HepG2 (cell line): Measurements from ENCODE around the gene MTX1. TPM values are rescaled to one million over a fixed set of nuclear protein-coding genes. Genes with fewer than 3 reads are reported as not detected.
A peak's percentile ranks its signal among the peaks of the same experiment; 100 is the strongest.

Experiments used
- HNRNPL ChIP-seq: fragments of 200-400 bp; formaldehyde crosslinking; IDR thresholded peaks from 2 replicates; pipeline ENCODE4 v1.6.1; 2017; ENCODE audit warnings: mild to moderate bottlenecking, low read depth, low read length
- MTA1 ChIP-seq: sonication (generic); formaldehyde crosslinking; IDR thresholded peaks from 2 replicates; pipeline ENCODE4 v1.4.0; 2020; ENCODE audit warnings: missing genetic modification reagents, mild to moderate bottlenecking, borderline replicate concordance
- NFIB ChIP-seq: sonication (generic); formaldehyde crosslinking; IDR thresholded peaks from 2 replicates; pipeline ENCODE4 v1.9.0; 2021; ENCODE audit warnings: missing genetic modification reagents, mild to moderate bottlenecking, borderline replicate concordance
- PHB2 ChIP-seq: fragments of 450-650 bp; IDR thresholded peaks from 2 replicates; pipeline ENCODE4 v1.6.1; 2018; ENCODE audit not compliant: partially characterized antibody
- SMARCE1 ChIP-seq: fragments of 450-650 bp; IDR thresholded peaks from 2 replicates; pipeline ENCODE4 v1.6.1; 2017; ENCODE audit warnings: borderline replicate concordance
- polyA plus RNA-seq, 8 experiments: library from polyadenylated mRNA; depleted of rRNA in 3 of 8; stranded (reverse) in 7 of 8; unstranded in 1 of 8; fragments of >200 nt; fragmentation: Illumina TruSeq in 4 of 8; extraction: Trizol in 4 of 8; gene quantifications; 2 replicates each; pipeline versions ENCODE4 v1.2.1 to v1.2.3, GENCODE V29; 2011 to 2016; ENCODE audit warnings: low read depth in 4 of 8, missing spikeins in 1 of 8, mixed read lengths in 1 of 8; ENCODE audit not compliant: insufficient read depth in 1 of 8
- total RNA-seq, 5 experiments: library from RNA; depleted of rRNA; stranded (reverse); fragments of >200 nt; fragmentation: Illumina TruSeq; extraction: Trizol; gene quantifications; 2 replicates each; pipeline ENCODE4 v1.2.3, GENCODE V29; 2016; ENCODE audit warnings: low read depth in 1 of 5
- TF ChIP-seq, protein P1 (sequence below): sonication (generic); formaldehyde crosslinking; IDR thresholded peaks from 2 replicates; pipeline ENCODE4 v1.9.0; 2021; ENCODE audit warnings: mild to moderate bottlenecking, missing genetic modification reagents
- TF ChIP-seq, protein P2 (sequence below): sonication (generic); formaldehyde crosslinking; IDR thresholded peaks from 2 replicates; pipeline ENCODE4 v1.4.0; 2020; ENCODE audit warnings: missing genetic modification reagents

The MTX1 gene
- total and polyA plus RNA-seq, 2 of the 13 experiments (the other 11 are each of a cell fraction or from before 2014, with no cell fraction given), result 64.5 to 72.6 TPM

DNA sequence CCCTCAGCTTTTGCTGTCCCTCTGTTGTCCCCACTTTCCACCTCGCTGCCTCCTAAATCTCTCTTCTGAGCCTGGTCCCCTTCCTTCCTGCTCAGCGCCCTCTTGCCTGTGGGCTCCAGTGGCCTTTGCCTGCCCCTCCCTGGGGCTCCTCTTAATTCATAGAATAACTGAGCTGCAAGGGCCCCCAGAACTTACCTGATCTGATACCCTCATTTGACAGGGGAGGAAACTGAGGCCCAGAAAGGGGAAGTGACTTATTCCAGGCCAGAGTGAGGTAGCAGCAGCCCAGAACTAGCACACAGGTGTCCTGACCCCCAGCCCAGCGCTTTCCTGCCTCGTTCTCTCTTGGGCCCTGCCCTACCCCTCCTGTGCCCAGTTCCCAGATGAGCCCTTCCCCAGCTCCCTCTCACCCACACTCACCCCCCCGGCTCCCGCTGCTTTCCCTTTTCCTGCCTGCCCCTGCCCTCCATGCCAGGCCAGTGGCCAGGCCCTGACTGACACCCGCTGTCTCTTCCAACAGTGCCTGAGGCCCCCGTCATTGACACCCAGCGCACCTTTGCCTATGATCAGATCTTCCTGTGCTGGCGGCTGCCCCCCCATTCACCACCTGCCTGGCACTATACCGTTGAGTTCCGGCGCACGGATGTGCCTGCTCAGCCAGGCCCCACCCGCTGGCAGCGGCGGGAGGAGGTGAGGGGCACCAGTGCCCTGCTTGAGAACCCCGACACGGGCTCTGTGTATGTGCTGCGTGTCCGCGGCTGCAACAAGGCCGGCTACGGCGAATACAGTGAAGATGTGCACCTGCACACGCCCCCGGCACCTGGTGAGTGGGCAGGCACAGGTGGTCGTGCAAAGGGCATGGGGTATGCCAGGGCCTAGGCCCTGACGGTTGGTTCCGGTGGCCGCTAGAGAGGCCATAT is 29.1 kb upstream of the MTX1 start (continued):
- TF ChIP-seq, protein P1, sequence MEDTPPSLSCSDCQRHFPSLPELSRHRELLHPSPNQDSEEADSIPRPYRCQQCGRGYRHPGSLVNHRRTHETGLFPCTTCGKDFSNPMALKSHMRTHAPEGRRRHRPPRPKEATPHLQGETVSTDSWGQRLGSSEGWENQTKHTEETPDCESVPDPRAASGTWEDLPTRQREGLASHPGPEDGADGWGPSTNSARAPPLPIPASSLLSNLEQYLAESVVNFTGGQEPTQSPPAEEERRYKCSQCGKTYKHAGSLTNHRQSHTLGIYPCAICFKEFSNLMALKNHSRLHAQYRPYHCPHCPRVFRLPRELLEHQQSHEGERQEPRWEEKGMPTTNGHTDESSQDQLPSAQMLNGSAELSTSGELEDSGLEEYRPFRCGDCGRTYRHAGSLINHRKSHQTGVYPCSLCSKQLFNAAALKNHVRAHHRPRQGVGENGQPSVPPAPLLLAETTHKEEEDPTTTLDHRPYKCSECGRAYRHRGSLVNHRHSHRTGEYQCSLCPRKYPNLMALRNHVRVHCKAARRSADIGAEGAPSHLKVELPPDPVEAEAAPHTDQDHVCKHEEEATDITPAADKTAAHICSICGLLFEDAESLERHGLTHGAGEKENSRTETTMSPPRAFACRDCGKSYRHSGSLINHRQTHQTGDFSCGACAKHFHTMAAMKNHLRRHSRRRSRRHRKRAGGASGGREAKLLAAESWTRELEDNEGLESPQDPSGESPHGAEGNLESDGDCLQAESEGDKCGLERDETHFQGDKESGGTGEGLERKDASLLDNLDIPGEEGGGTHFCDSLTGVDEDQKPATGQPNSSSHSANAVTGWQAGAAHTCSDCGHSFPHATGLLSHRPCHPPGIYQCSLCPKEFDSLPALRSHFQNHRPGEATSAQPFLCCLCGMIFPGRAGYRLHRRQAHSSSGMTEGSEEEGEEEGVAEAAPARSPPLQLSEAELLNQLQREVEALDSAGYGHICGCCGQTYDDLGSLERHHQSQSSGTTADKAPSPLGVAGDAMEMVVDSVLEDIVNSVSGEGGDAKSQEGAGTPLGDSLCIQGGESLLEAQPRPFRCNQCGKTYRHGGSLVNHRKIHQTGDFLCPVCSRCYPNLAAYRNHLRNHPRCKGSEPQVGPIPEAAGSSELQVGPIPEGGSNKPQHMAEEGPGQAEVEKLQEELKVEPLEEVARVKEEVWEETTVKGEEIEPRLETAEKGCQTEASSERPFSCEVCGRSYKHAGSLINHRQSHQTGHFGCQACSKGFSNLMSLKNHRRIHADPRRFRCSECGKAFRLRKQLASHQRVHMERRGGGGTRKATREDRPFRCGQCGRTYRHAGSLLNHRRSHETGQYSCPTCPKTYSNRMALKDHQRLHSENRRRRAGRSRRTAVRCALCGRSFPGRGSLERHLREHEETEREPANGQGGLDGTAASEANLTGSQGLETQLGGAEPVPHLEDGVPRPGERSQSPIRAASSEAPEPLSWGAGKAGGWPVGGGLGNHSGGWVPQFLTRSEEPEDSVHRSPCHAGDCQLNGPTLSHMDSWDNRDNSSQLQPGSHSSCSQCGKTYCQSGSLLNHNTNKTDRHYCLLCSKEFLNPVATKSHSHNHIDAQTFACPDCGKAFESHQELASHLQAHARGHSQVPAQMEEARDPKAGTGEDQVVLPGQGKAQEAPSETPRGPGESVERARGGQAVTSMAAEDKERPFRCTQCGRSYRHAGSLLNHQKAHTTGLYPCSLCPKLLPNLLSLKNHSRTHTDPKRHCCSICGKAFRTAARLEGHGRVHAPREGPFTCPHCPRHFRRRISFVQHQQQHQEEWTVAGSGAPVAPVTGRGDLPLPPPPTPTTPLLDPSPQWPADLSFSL (CRISPR knock-in tag), result no peak
- TF ChIP-seq NFIB (CRISPR knock-in tag), result no peak
- peak; percentile 81 for TF ChIP-seq HNRNPL
- TF ChIP-seq SMARCE1, result no peak
- TF ChIP-seq, protein P2, sequence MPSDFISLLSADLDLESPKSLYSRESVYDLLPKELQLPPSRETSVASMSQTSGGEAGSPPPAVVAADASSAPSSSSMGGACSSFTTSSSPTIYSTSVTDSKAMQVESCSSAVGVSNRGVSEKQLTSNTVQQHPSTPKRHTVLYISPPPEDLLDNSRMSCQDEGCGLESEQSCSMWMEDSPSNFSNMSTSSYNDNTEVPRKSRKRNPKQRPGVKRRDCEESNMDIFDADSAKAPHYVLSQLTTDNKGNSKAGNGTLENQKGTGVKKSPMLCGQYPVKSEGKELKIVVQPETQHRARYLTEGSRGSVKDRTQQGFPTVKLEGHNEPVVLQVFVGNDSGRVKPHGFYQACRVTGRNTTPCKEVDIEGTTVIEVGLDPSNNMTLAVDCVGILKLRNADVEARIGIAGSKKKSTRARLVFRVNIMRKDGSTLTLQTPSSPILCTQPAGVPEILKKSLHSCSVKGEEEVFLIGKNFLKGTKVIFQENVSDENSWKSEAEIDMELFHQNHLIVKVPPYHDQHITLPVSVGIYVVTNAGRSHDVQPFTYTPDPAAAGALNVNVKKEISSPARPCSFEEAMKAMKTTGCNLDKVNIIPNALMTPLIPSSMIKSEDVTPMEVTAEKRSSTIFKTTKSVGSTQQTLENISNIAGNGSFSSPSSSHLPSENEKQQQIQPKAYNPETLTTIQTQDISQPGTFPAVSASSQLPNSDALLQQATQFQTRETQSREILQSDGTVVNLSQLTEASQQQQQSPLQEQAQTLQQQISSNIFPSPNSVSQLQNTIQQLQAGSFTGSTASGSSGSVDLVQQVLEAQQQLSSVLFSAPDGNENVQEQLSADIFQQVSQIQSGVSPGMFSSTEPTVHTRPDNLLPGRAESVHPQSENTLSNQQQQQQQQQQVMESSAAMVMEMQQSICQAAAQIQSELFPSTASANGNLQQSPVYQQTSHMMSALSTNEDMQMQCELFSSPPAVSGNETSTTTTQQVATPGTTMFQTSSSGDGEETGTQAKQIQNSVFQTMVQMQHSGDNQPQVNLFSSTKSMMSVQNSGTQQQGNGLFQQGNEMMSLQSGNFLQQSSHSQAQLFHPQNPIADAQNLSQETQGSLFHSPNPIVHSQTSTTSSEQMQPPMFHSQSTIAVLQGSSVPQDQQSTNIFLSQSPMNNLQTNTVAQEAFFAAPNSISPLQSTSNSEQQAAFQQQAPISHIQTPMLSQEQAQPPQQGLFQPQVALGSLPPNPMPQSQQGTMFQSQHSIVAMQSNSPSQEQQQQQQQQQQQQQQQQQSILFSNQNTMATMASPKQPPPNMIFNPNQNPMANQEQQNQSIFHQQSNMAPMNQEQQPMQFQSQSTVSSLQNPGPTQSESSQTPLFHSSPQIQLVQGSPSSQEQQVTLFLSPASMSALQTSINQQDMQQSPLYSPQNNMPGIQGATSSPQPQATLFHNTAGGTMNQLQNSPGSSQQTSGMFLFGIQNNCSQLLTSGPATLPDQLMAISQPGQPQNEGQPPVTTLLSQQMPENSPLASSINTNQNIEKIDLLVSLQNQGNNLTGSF (CRISPR knock-in tag), result no peak
- 0 out of 2 replicates have a peak, but pooled peaks have one; percentile 12 for TF ChIP-seq MTA1 (CRISPR knock-in tag)
- TF ChIP-seq PHB2, result no peak
